GM13977 (cell line): Measurements from ENCODE around the gene LIPH.
"Not testable (repeated sequence)": the region's sequence is repeated elsewhere in the genome, so short reads cannot be mapped to it uniquely, and the experiment has no call there.

Experiments used
- DNase-seq: peaks from one replicate; pipeline ENCODE4 v3.0.0; 2012; ENCODE audit warnings: low spot score
- CTCF ChIP-seq: IDR thresholded peaks from 2 replicates; pipeline ENCODE4 v1.5.1; 2012; ENCODE audit warnings: mild to moderate bottlenecking, control low read depth; ENCODE audit not compliant: insufficient read depth; ENCODE audit errors: extremely low read depth, missing control alignments
- in situ Hi-C: fragments of 300-500 bp; cut with MboI; formaldehyde crosslinking; loops from one replicate; pipeline ENCODE4 v1.12.0; 2022; ENCODE audit warnings: low sequenced_read_pairs, low pct_unique_long_range_greater_than_20kb, mixed read lengths, inconsistent platforms; ENCODE audit not compliant: unreplicated experiment

Gene LIPH

DNA sequence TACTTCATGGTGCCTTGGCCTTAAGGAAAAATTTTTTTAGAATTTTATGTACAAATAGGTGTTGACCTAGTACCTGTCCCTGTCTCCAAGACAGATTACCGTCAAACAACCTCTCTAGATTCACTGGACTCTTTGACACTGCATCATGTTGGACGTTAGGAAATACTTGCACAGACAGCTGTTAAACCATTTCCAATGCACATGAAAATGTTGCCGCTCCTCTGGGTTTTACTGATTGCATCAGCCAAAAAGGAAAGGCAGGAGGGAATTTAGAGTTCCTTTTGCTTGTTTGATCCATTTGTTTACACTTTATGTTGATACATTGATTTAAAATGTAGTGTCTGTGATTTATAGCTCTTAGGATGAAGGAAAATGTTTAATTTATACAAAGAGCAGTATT, 68.1 kb downstream of the LIPH start:
- in situ Hi-C loops = no loop called here
- no peak for DNase-seq
- no peak for TF ChIP-seq CTCF

- DNase-seq = no peak
- in situ Hi-C loops = no loop called here
- TF ChIP-seq CTCF = no peak
Measured at GRCh38 chr3:185479373-185479945, 72.9 kb downstream of the LIPH start.

GRCh38 chr3:185477316-185477715, 75.1 kb downstream of the LIPH start:
- no peak for TF ChIP-seq CTCF
- no peak for DNase-seq
- in situ Hi-C loops = no loop called here

DNA sequence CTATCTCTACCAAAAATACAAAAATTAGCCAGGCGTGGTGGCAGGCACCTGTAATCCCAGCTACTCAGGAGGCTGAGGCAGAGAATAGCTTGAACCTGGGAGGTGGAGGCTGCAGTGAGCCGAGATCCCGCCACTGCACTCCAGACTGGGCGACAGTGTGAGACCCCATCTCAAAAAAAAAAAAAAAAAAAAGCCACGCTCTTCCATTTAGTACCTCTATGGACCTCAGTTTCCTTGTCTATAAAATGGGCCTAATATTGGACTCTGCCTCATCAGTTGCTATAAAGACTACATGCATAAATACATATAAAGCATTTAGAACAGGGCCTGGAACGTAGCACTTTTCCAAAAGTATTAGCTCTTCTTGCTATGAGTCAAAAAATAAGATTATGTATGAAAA, 77.5 kb downstream of the LIPH start:
- DNase-seq, in situ Hi-C loops: not testable (repeated sequence)

DNA sequence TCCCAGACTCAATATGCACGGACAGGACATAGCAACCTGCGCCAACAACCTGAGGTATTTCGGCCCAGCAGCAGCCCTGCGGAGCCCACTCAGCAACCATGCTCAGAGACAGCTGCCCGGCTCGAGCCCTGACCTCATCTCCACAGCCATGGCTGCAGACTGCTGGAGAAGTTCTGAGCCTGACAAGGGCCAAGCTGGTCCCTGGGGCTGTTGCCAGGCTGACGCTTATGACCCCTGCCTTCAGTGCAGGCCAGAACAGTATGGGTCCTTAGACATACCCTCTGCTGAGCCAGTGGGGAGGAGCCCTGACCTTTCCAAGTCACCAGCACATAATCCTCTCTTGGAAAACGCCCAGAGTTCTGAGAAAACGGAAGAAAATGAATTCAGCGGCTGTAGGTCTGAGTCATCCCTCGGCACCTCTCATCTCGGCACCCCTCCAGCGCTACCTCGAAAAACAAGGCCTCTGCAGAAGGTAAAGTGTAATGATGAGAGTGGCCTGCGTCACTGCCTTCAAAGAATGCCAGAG, 79.0 kb downstream of the LIPH start:
- in situ Hi-C loops = no loop called here
- no peak for DNase-seq
- TF ChIP-seq CTCF = no peak

GRCh38 chr3:185470323-185470722, 82.1 kb downstream of the LIPH start:
- TF ChIP-seq CTCF = no peak
- in situ Hi-C loops = no loop called here
- no peak for DNase-seq

GRCh38 chr3:185469542-185469941, 82.8 kb downstream of the LIPH start:
- in situ Hi-C loops = no loop called here
- TF ChIP-seq CTCF = no peak
- no peak for DNase-seq

DNA sequence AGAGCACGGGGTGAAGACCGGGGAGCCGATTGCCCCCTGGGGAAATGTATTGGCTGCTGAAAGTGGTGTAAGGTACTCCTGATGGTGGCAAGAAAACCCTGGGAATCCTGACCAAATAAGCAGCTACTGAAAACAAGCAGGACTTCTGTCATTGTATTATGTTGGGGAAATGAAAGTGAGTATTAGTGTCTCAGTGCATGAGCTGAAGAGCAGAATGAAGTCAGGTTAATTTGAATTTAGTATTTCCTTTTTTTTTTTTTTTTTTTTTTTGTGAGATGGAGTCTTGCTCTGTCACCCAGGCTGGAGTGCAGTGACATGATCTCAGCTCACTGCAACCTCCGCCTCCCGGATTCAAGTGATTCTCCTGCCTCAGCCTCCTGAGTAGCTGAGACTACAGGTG, 86.3 kb downstream of the LIPH start:
- DNase-seq, in situ Hi-C loops: not testable (repeated sequence)
